Chondrocyte (in vitro differentiated cells): ENCODE measurements around the gene CHADL. TPM values are rescaled to one million over a fixed set of nuclear protein-coding genes. Genes with fewer than 3 reads are reported as not detected.
A peak's percentile ranks its signal among the peaks of the same experiment; 100 is the strongest.

Experiments used
- DNase-seq: peaks from one replicate; pipeline ENCODE4 v3.0.0; 2021; ENCODE audit warnings: mixed read lengths, low spot score
- H3K27ac Mint-ChIP-seq: one replicate; pipeline ENCODE4 v1.8.0; 2021; ENCODE audit warnings: mild to moderate bottlenecking, moderate library complexity, mixed read lengths; ENCODE audit not compliant: unreplicated experiment
- H3K27me3 Mint-ChIP-seq: 2 replicates; pipeline ENCODE4 v1.8.0; 2021; ENCODE audit warnings: low read depth, mixed read lengths
- H3K36me3 Mint-ChIP-seq: 2 replicates; pipeline ENCODE4 v1.8.0; 2021; ENCODE audit warnings: low read depth, mixed read lengths
- H3K4me1 Mint-ChIP-seq: 2 replicates; pipeline ENCODE4 v1.8.0; 2021; ENCODE audit warnings: low read depth, mild to moderate bottlenecking, mixed read lengths
- H3K4me3 Mint-ChIP-seq: one replicate; pipeline ENCODE4 v1.8.0; 2021; ENCODE audit warnings: mild to moderate bottlenecking, moderate library complexity, mixed read lengths; ENCODE audit not compliant: unreplicated experiment
- H3K9me3 Mint-ChIP-seq: 2 replicates; pipeline ENCODE4 v1.8.0; 2021; ENCODE audit warnings: low read depth, mixed read lengths
- long read RNA-seq: library from polyadenylated mRNA; stranded (forward); transcript quantifications from one replicate; pipeline ENCODE4 v2.0.0, GENCODE V29; 2021
- total RNA-seq: library from RNA; stranded (reverse); gene quantifications from 3 replicates; pipeline ENCODE4 v1.2.1, GENCODE V29; 2021
- TF ChIP-seq, protein P1 (sequence below): fragments of 200-600 bp; sonication (generic); IDR thresholded peaks from 2 replicates; pipeline ENCODE4 v1.5.0; 2021; ENCODE audit warnings: antibody characterized with exemption, mild to moderate bottlenecking, moderate library complexity

Gene CHADL, protein sequence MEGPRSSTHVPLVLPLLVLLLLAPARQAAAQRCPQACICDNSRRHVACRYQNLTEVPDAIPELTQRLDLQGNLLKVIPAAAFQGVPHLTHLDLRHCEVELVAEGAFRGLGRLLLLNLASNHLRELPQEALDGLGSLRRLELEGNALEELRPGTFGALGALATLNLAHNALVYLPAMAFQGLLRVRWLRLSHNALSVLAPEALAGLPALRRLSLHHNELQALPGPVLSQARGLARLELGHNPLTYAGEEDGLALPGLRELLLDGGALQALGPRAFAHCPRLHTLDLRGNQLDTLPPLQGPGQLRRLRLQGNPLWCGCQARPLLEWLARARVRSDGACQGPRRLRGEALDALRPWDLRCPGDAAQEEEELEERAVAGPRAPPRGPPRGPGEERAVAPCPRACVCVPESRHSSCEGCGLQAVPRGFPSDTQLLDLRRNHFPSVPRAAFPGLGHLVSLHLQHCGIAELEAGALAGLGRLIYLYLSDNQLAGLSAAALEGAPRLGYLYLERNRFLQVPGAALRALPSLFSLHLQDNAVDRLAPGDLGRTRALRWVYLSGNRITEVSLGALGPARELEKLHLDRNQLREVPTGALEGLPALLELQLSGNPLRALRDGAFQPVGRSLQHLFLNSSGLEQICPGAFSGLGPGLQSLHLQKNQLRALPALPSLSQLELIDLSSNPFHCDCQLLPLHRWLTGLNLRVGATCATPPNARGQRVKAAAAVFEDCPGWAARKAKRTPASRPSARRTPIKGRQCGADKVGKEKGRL
- 0.36 to 1.3 TPM (median 0.39 TPM) in 3 replicates for total RNA-seq
- long read RNA-seq, partial matches to known transcripts: 2 of 2 reads
- long read RNA-seq, other reads (novel, unspliced or antisense): 0 of 2 reads

GRCh38 chr22:41240377-41241132 is at the start of gene CHADL:
TSS of gene CHADL (minus strand) at chr22:41240931. CDS start at chr22:41240881, 50 bp downstream.
- no peak for DNase-seq
- Mint-ChIP-seq H3K9me3 (no peaks in the 10 kb centered on the region), H3K27ac (no peak within 1 kb of the TSS), H3K36me3 (peaks cover 2% of the 10 kb centered on the region), H3K4me3 (no peak within 1 kb of the TSS), H3K27me3 (no peaks in the 10 kb centered on the region), H3K4me1 (peaks cover 3% of the 10 kb centered on the region)
- TF ChIP-seq, protein P1, sequence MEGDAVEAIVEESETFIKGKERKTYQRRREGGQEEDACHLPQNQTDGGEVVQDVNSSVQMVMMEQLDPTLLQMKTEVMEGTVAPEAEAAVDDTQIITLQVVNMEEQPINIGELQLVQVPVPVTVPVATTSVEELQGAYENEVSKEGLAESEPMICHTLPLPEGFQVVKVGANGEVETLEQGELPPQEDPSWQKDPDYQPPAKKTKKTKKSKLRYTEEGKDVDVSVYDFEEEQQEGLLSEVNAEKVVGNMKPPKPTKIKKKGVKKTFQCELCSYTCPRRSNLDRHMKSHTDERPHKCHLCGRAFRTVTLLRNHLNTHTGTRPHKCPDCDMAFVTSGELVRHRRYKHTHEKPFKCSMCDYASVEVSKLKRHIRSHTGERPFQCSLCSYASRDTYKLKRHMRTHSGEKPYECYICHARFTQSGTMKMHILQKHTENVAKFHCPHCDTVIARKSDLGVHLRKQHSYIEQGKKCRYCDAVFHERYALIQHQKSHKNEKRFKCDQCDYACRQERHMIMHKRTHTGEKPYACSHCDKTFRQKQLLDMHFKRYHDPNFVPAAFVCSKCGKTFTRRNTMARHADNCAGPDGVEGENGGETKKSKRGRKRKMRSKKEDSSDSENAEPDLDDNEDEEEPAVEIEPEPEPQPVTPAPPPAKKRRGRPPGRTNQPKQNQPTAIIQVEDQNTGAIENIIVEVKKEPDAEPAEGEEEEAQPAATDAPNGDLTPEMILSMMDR: no peak

GRCh38 chr22:41289671-41290070 is 48.9 kb upstream of the CHADL start:
- no peaks in the 10 kb centered on the region for H3K9me3 Mint-ChIP-seq
- peaks cover 48% of the 10 kb centered on the region for H3K4me1 Mint-ChIP-seq
- no peak overlapping the region for H3K4me3 Mint-ChIP-seq
- no peaks in the 10 kb centered on the region for H3K27me3 Mint-ChIP-seq
- TF ChIP-seq, protein P1: no peak
- no peaks in the 10 kb centered on the region for H3K36me3 Mint-ChIP-seq
- no peak for DNase-seq
- peak overlapping the region; percentile 59 for H3K27ac Mint-ChIP-seq

DNA sequence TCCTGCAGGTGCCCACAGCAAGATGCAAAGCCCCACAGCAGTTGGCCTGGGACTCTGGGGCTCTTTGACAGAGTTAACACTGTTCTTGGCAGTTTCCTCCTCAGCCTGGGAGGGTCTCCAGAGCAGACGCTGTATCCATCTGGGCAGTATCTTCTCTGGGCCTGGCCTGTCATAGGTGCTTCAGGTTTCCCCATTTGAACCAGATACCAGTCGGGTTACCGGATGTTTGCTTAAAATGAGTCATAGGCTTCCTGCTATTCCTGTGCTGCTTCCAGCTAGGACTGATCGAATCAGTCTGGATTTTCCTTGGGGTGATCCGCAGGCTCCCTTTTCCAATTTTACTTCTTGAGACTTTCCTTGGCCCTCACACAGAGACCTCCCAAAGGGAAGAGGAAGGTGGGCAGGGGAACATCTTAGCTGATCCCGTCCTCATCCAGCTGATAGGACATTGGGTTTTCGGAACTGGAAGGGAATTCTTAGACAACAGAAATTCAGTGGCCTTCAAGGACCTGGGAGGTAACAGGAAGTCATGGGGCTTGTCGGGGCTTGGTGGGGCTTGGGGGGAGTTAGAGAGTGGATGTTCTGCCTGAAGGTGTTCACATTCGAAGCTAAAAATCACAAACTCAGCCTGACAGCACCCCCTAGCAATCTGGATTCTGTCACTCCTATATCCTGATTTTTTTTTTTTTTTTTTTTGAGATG is 47.7 kb upstream of the CHADL start:
- H3K4me3 Mint-ChIP-seq: no peak overlapping the region
- DNase-seq: no peak
- no peaks in the 10 kb centered on the region for H3K27me3 Mint-ChIP-seq
- peaks cover 1% of the 10 kb centered on the region for H3K36me3 Mint-ChIP-seq
- peaks cover 52% of the 10 kb centered on the region for H3K4me1 Mint-ChIP-seq
- TF ChIP-seq, protein P1: peak; percentile 28
- no peaks in the 10 kb centered on the region for H3K9me3 Mint-ChIP-seq
- H3K27ac Mint-ChIP-seq: peak overlapping the region; percentile 88

DNA sequence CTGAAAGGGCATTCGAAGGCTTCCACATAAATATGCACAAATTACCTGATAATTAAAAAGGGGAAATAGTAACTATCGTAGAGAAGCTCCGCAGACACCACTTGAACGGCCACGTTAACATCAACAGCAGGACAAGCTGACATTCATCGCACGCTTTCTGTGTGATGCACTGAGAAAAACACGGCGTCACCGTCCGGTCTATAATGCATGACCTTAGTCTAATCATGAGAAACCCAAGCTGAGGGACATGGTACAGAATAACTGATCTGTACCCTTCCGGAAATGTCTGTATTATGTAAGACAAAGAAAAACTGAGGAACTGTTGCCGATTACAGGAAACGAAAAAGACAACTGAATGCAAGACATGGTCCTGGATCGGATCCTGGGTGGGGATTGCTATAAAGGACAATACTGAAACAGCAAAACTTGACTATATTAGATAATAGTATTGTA is 45.9 kb upstream of the CHADL start:
- Mint-ChIP-seq H3K4me3 (peak overlapping the region; percentile 83), H3K27ac (peak overlapping the region; percentile 94), H3K4me1 (peaks cover 52% of the 10 kb centered on the region), H3K9me3 (no peaks in the 10 kb centered on the region), H3K27me3 (no peaks in the 10 kb centered on the region), H3K36me3 (peaks cover 3% of the 10 kb centered on the region)
- TF ChIP-seq, protein P1: no peak
- DNase-seq: no peak
